Gastrocnemius medialis (tissue), 4 donors: ENCODE results near the gene HSPA1L.

Experiments used
- POLR2A ChIP-seq, 2 donors: fragments of 450-650 bp; IDR thresholded peaks; one replicate each; pipeline ENCODE4 v1.6.1; 2017; ENCODE audit warnings: antibody characterized with exemption in 2 of 2, mild to moderate bottlenecking in 2 of 2, moderate library complexity in 2 of 2
- TF ChIP-seq, protein P1 (sequence below), 5 experiments: fragments of 450-650 bp in 3 of 5; fragments of 200-600 bp in 2 of 5; sonication (generic) in 2 of 5; IDR thresholded peaks in 4 of 5; conservative IDR thresholded peaks in 1 of 5; 1 replicate in 4 of 5; 2 replicates in 1 of 5; pipeline ENCODE4 v1.5.1; 2016 to 2019; ENCODE audit warnings: antibody characterized with exemption in 5 of 5, mild to moderate bottlenecking in 3 of 5, moderate library complexity in 3 of 5

GRCh38 chr6:31776989-31777666 is 38.0 kb downstream of the HSPA1L start, which contains the start of gene VWA7:
- TF ChIP-seq, protein P1, sequence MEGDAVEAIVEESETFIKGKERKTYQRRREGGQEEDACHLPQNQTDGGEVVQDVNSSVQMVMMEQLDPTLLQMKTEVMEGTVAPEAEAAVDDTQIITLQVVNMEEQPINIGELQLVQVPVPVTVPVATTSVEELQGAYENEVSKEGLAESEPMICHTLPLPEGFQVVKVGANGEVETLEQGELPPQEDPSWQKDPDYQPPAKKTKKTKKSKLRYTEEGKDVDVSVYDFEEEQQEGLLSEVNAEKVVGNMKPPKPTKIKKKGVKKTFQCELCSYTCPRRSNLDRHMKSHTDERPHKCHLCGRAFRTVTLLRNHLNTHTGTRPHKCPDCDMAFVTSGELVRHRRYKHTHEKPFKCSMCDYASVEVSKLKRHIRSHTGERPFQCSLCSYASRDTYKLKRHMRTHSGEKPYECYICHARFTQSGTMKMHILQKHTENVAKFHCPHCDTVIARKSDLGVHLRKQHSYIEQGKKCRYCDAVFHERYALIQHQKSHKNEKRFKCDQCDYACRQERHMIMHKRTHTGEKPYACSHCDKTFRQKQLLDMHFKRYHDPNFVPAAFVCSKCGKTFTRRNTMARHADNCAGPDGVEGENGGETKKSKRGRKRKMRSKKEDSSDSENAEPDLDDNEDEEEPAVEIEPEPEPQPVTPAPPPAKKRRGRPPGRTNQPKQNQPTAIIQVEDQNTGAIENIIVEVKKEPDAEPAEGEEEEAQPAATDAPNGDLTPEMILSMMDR (IDR thresholded peaks at IDR 0.05 in 4 of 5, conservative IDR thresholded peaks at IDR 0.05 in 1 of 5), result no peak
- TF ChIP-seq POLR2A (IDR thresholded peaks at IDR 0.05), result peak in 1 of 2 donors; percentile 31
